Stimulated activated CD4-positive, alpha-beta T cell treated with anti-CD3 and anti-CD28 coated beads, Interleukin-4, amount 100 ng/mL, for 24 hours (primary cell): ENCODE results near the gene ST6GAL1.
A peak's percentile ranks its signal among the peaks of the same experiment; 100 is the strongest.

Source experiments
- DNase-seq: peaks from one replicate; pipeline ENCODE4 v3.0.0-alpha.2; 2020

Gene ST6GAL1

GRCh38 chr3:187085021-187085666 lies 154.8 kb downstream of the ST6GAL1 start:
- DNase-seq = no peak

- no peak for DNase-seq
Measured at GRCh38 chr3:187085933-187086332, 155.6 kb downstream of the ST6GAL1 start.

GRCh38 chr3:187086831-187087230 lies 156.5 kb downstream of the ST6GAL1 start:
- DNase-seq = no peak

GRCh38 chr3:187088701-187089100 lies 158.4 kb downstream of the ST6GAL1 start:
- no peak for DNase-seq

- DNase-seq = no peak
Measured at GRCh38 chr3:187093320-187093719, 163.0 kb downstream of the ST6GAL1 start.

GRCh38 chr3:187098923-187099512 lies 168.7 kb downstream of the ST6GAL1 start:
- DNase-seq = no peak

- DNase-seq = peak; percentile 61
Measured at GRCh38 chr3:187101184-187102072, 171.1 kb downstream of the ST6GAL1 start.

- DNase-seq = no peak
Measured at GRCh38 chr3:187102073-187102634, 171.8 kb downstream of the ST6GAL1 start.

GRCh38 chr3:187103251-187103650 lies 172.9 kb downstream of the ST6GAL1 start:
- DNase-seq = no peak

- DNase-seq = no peak
Measured at GRCh38 chr3:187104342-187104741, 174.0 kb downstream of the ST6GAL1 start.

GRCh38 chr3:187104933-187105332 lies 174.6 kb downstream of the ST6GAL1 start:
- no peak for DNase-seq

GRCh38 chr3:187105700-187106099 lies 175.4 kb downstream of the ST6GAL1 start:
- no peak for DNase-seq

- DNase-seq = no peak
Measured at GRCh38 chr3:187107989-187108388, 177.7 kb downstream of the ST6GAL1 start.

- DNase-seq = no peak
Measured at GRCh38 chr3:187110156-187110555, 179.8 kb downstream of the ST6GAL1 start.

GRCh38 chr3:187112934-187113793 lies 182.8 kb downstream of the ST6GAL1 start:
- no peak for DNase-seq

GRCh38 chr3:187114511-187114910 lies 184.2 kb downstream of the ST6GAL1 start:
- no peak for DNase-seq

GRCh38 chr3:187120326-187120725 lies 190.0 kb downstream of the ST6GAL1 start:
- DNase-seq = no peak

- DNase-seq = no peak
Measured at GRCh38 chr3:187122261-187122660, 191.9 kb downstream of the ST6GAL1 start.

- no peak for DNase-seq
Measured at GRCh38 chr3:187125319-187126031, 195.1 kb downstream of the ST6GAL1 start.
